Measurements from ENCODE around the gene OXCT1. TPM values are rescaled to one million over a fixed set of nuclear protein-coding genes. Genes with fewer than 3 reads are reported as not detected.
A peak's percentile ranks its signal among the peaks of the same experiment; 100 is the strongest.

OXCT1 gene
- total and polyA plus RNA-seq, 2 donors (not counting 3 experiments of a cell fraction or from before 2014, with no cell fraction given) = 12.8 to 37.4 TPM

GRCh38 chr5:41821051-41821450 lies 49.2 kb downstream of the OXCT1 start:
- ChIA-PET POLR2A (no interaction called here), CTCF (interaction anchor here (0.9 to 1.3 kb wide), 4 partner anchors 10 to 237 kb away, joined by 3 to 5 read pairs (median 4); no protein-coding TSS in a partner anchor)
- TF ChIP-seq GATA2 (IDR thresholded peaks at IDR 0.05; ENCODE audit: insufficient read depth, insufficient read length, low read depth, low read length) (no peak), JUN (IDR thresholded peaks at IDR 0.05; ENCODE audit: borderline replicate concordance, insufficient read depth, insufficient read length, low read depth) (no peak), CTCF (IDR thresholded peaks at IDR 0.05; ENCODE audit: extremely low read depth in 1 of 2, insufficient read depth in 1 of 2, low read depth in 1 of 2, low read length in 2 of 2) (no peak), POLR2AphosphoS5 (IDR thresholded peaks at IDR 0.05; ENCODE audit: insufficient read depth, low read depth, low read length) (no peak), EZH2 (IDR thresholded peaks at IDR 0.05; ENCODE audit: borderline replicate concordance, low read depth, low read length, severe bottlenecking) (no peak), FOS (IDR thresholded peaks at IDR 0.05; ENCODE audit: borderline replicate concordance, insufficient read depth, low read length) (no peak)
- TF ChIP-seq, protein P1, sequence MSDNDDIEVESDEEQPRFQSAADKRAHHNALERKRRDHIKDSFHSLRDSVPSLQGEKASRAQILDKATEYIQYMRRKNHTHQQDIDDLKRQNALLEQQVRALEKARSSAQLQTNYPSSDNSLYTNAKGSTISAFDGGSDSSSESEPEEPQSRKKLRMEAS (IDR thresholded peaks at IDR 0.05; ENCODE audit: insufficient read depth, insufficient read length) = no peak
- Histone ChIP-seq H4K20me1 (replicated peaks; ENCODE audit: control insufficient read depth, extremely low read depth, insufficient read depth, low read length) (no peaks in the 10 kb centered on the region), H3K4me1 (ENCODE audit: control insufficient read depth, extremely low read depth, insufficient read depth, low read length) (peaks cover 18% of the 10 kb centered on the region), H3K36me3 (ENCODE audit: control insufficient read depth in 2 of 2, extremely low read depth in 1 of 2, insufficient read depth in 2 of 2, low read length in 2 of 2) (no peaks in the 10 kb centered on the region), H3K9ac (replicated peaks; ENCODE audit: extremely low read depth, insufficient read depth, low read length) (no peak overlapping the region), H3K27me3 (ENCODE audit: control insufficient read depth in 2 of 2, insufficient read depth in 2 of 2, low read length in 2 of 2) (no peaks in the 10 kb centered on the region), H3K9me1 (replicated peaks; ENCODE audit: control insufficient read depth, extremely low read depth, insufficient read depth, low read length) (no peaks in the 10 kb centered on the region), H3K27ac (ENCODE audit: insufficient read depth, low read depth, low read length) (no peak overlapping the region), H3K4me2 (ENCODE audit: insufficient read depth, low read length) (peak overlapping the region; percentile 2), H3K4me3 (replicated peaks in 1 of 3; ENCODE audit: insufficient read depth in 1 of 3, low read depth in 1 of 3, low read length in 3 of 3) (no peak overlapping the region), H3K9me3 (replicated peaks; ENCODE audit: control insufficient read depth, insufficient read depth, low read length) (no peaks in the 10 kb centered on the region), H2AFZ (ENCODE audit: low read depth, low read length) (no peak overlapping the region), H3K79me2 (ENCODE audit: control insufficient read depth, insufficient read depth, low read length) (no peaks in the 10 kb centered on the region)
- DNase-seq (ENCODE audit: low read depth, low spot score) = peak; percentile 71
- no peak for FAIRE-seq
- intact Hi-C loops (cut with micrococcal nuclease) = loop anchor here (1.0 kb wide), 1 partner anchor 27 kb away; no protein-coding TSS in a partner anchor
- dilution Hi-C loops (cut with MboI; ENCODE audit: extremely low pct_ligation_motif_present, low sequenced_read_pairs) = no loop called here
- BruUV-seq (replicated peaks) = no TSS peak
